KMS-11 (cell line): ENCODE data around the gene SYT1.

Source experiments
- H2AFZ ChIP-seq: fragments of 200-600 bp; sonication (generic); 2 replicates; pipeline ENCODE4 v1.6.1; 2016; ENCODE audit warnings: antibody characterized with exemption, mixed run types, low read depth
- H3K27ac ChIP-seq: fragments of 200-600 bp; sonication (generic); 2 replicates; pipeline ENCODE4 v1.6.1; 2016; ENCODE audit warnings: mild to moderate bottlenecking, mixed run types
- H3K27me3 ChIP-seq: fragments of 200-600 bp; sonication (generic); 2 replicates; pipeline ENCODE4 v1.6.1; 2017; ENCODE audit warnings: mild to moderate bottlenecking, low read depth, mixed run types, moderate library complexity; ENCODE audit not compliant: insufficient read depth
- H3K36me3 ChIP-seq: fragments of 200-600 bp; sonication (generic); 2 replicates; pipeline ENCODE4 v1.6.1; 2017; ENCODE audit warnings: mild to moderate bottlenecking, mixed run types; ENCODE audit not compliant: insufficient read depth
- H3K4me1 ChIP-seq: fragments of 200-600 bp; sonication (generic); 2 replicates; pipeline ENCODE4 v1.6.1; 2016; ENCODE audit warnings: mild to moderate bottlenecking, low read depth, mixed run types; ENCODE audit not compliant: poor library complexity, severe bottlenecking
- H3K4me2 ChIP-seq: fragments of 200-600 bp; sonication (generic); 2 replicates; pipeline ENCODE4 v1.7.0; 2016; ENCODE audit warnings: mild to moderate bottlenecking, mixed run types
- H3K4me3 ChIP-seq: fragments of 200-600 bp; sonication (generic); IDR thresholded peaks from 2 replicates; pipeline ENCODE4 v1.6.1; 2017; ENCODE audit warnings: low read depth, low read length, mixed read lengths; ENCODE audit not compliant: insufficient read depth
- H3K79me2 ChIP-seq: fragments of 200-600 bp; sonication (generic); 2 replicates; pipeline ENCODE4 v1.6.1; 2016; ENCODE audit warnings: low read depth, mixed run types; ENCODE audit not compliant: insufficient read depth
- H3K9ac ChIP-seq: fragments of 200-600 bp; sonication (generic); 2 replicates; pipeline ENCODE4 v1.6.1; 2016; ENCODE audit warnings: mild to moderate bottlenecking, mixed run types
- H4K20me1 ChIP-seq: fragments of 200-600 bp; sonication (generic); 2 replicates; pipeline ENCODE4 v1.6.1; 2016; ENCODE audit warnings: mild to moderate bottlenecking, mixed run types; ENCODE audit not compliant: insufficient read depth
- CTCF ChIP-seq: fragments of 200-600 bp; sonication (generic); conservative IDR thresholded peaks from 2 replicates; pipeline ENCODE4 v1.6.1; 2017; ENCODE audit warnings: low read depth, mild to moderate bottlenecking, antibody characterized with exemption, low read length, moderate library complexity, mixed read lengths

The SYT1 gene

GRCh38 chr12:79420146-79420618 is 555.6 kb downstream of the SYT1 start:
- no peak overlapping the region for H3K27ac ChIP-seq
- no peaks in the 10 kb centered on the region for H3K27me3 ChIP-seq
- no peak overlapping the region for H3K4me2 ChIP-seq
- no peaks in the 10 kb centered on the region for H4K20me1 ChIP-seq
- H3K79me2 ChIP-seq = no peaks in the 10 kb centered on the region
- peaks cover 24% of the 10 kb centered on the region for H3K4me1 ChIP-seq
- H3K9ac ChIP-seq = no peak overlapping the region
- TF ChIP-seq CTCF = peak; percentile 81
- no peak overlapping the region for H3K4me3 ChIP-seq
- no peaks in the 10 kb centered on the region for H3K36me3 ChIP-seq
- H2AFZ ChIP-seq = no peak overlapping the region

- no peak overlapping the region for H2AFZ ChIP-seq
- H3K4me1 ChIP-seq = peaks cover 13% of the 10 kb centered on the region
- H3K4me3 ChIP-seq = no peak overlapping the region
- no peak for TF ChIP-seq CTCF
- H3K9ac ChIP-seq = no peak overlapping the region
- H3K36me3 ChIP-seq = no peaks in the 10 kb centered on the region
- H3K79me2 ChIP-seq = no peaks in the 10 kb centered on the region
- no peak overlapping the region for H3K4me2 ChIP-seq
- no peaks in the 10 kb centered on the region for H4K20me1 ChIP-seq
- H3K27me3 ChIP-seq = no peaks in the 10 kb centered on the region
- no peak overlapping the region for H3K27ac ChIP-seq
Observed at GRCh38 chr12:79421236-79421740, 556.7 kb downstream of the SYT1 start.

- no peaks in the 10 kb centered on the region for H3K27me3 ChIP-seq
- no peak overlapping the region for H3K4me2 ChIP-seq
- H4K20me1 ChIP-seq = no peaks in the 10 kb centered on the region
- H3K36me3 ChIP-seq = no peaks in the 10 kb centered on the region
- no peak overlapping the region for H2AFZ ChIP-seq
- no peak overlapping the region for H3K4me3 ChIP-seq
- peaks cover 11% of the 10 kb centered on the region for H3K4me1 ChIP-seq
- TF ChIP-seq CTCF = no peak
- H3K9ac ChIP-seq = no peak overlapping the region
- no peaks in the 10 kb centered on the region for H3K79me2 ChIP-seq
- no peak overlapping the region for H3K27ac ChIP-seq
Observed at GRCh38 chr12:79422060-79422812, 557.7 kb downstream of the SYT1 start.

GRCh38 chr12:79423560-79423959 is 559.0 kb downstream of the SYT1 start:
- H3K27ac ChIP-seq = no peak overlapping the region
- H3K36me3 ChIP-seq = no peaks in the 10 kb centered on the region
- H3K4me3 ChIP-seq = no peak overlapping the region
- no peaks in the 10 kb centered on the region for H4K20me1 ChIP-seq
- H3K27me3 ChIP-seq = no peaks in the 10 kb centered on the region
- H3K79me2 ChIP-seq = no peaks in the 10 kb centered on the region
- peaks cover 11% of the 10 kb centered on the region for H3K4me1 ChIP-seq
- H2AFZ ChIP-seq = no peak overlapping the region
- no peak overlapping the region for H3K9ac ChIP-seq
- TF ChIP-seq CTCF = no peak
- no peak overlapping the region for H3K4me2 ChIP-seq
